ENCODE data around the gene ARL4C. TPM values are rescaled to one million over a fixed set of nuclear protein-coding genes. Genes with fewer than 3 reads are reported as not detected.

Gene ARL4C
- total and polyA plus RNA-seq, 8 donors, result 3.6 to 14.2 (median 9.9) TPM

DNA sequence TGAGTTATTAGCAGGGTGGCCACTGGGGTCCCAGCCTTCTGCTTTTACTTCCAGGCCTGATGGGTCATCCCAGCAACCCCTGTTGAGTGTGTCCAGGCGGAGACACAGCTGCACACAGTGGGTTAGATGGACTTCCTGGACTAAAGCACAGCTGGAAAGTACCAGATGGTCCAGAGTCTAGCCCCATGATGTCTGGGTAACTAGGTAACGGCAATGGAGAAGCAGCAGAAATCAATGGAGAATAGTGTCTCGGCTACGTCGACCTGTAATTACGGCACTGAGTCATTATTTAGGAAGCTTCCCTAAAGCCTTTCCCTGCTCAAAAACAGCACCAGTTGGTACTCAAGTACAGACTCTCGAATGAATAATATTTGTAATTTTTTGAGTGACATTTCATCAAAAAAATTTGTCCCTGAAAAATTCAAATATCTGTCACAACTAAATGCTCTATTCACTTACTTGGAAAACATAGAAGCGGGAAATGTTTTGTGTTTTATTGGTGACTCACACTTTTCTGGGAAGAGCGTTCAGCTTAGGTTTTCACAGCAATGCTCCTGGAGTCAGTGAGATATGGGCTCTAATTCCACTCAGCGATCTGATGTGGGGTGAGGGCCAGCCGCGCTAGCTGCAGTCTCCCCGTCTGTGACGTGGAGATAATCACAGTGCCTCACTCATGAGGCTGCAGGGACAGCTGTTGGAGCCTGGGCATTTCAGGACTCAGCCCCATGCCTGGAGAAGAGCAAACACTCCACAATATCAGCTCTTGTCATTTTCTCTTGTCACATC is 16.2 kb upstream of the ARL4C start:
- intact Hi-C loops (cut with DNase I; ENCODE audit: low total_unique reads), result no loop called here
- no peaks in the 10 kb centered on the region for H3K9me3 ChIP-seq
- WGBS, 5 donors, result 71 to 82% (median 80%) methylated on average over 14 of the region's 14 CpGs
- TF ChIP-seq POLR2A (IDR thresholded peaks at IDR 0.05) (no peak), POLR2AphosphoS5 (IDR thresholded peaks at IDR 0.05) (no peak), CTCF (IDR thresholded peaks at IDR 0.05) (no peak), EP300 (IDR thresholded peaks at IDR 0.05) (no peak)
- no peaks in the 10 kb centered on the region for H3K4me1 ChIP-seq
- DNase-seq, result no peak
- H3K36me3 ChIP-seq, result no peaks in the 10 kb centered on the region
- peaks cover 0 to 28% (median 0%) of the 10 kb centered on the region in 3 donors for H3K27me3 ChIP-seq
- H3K27ac ChIP-seq, result no peak overlapping the region
- no peak overlapping the region for H3K4me3 ChIP-seq

- WGBS, 5 donors, result 54 to 70% (median 64%) methylated on average over 3 of the region's 3 CpGs
- no peak overlapping the region for H3K4me3 ChIP-seq
- TF ChIP-seq POLR2A (IDR thresholded peaks at IDR 0.05), result no peak
- TF ChIP-seq EP300 (IDR thresholded peaks at IDR 0.05), result no peak
- TF ChIP-seq POLR2AphosphoS5 (IDR thresholded peaks at IDR 0.05), result no peak
- TF ChIP-seq CTCF (IDR thresholded peaks at IDR 0.05), result no peak
- no peaks in the 10 kb centered on the region for H3K9me3 ChIP-seq
- DNase-seq, result no peak
- H3K36me3 ChIP-seq, result no peaks in the 10 kb centered on the region
- no peak overlapping the region for H3K27ac ChIP-seq
- intact Hi-C loops (cut with DNase I; ENCODE audit: low total_unique reads), result loop anchor here (10.0 kb wide), 2 partner anchors 218 to 368 kb away; no protein-coding TSS in a partner anchor
- H3K27me3 ChIP-seq, result peaks cover 0 to 5% (median 0%) of the 10 kb centered on the region in 3 donors
- H3K4me1 ChIP-seq, result peaks cover 0 to 2% (median 0%) of the 10 kb centered on the region in 4 donors
These were observed 6.0 kb upstream of the ARL4C start for GRCh38 chr2:234502919-234503285.

DNA sequence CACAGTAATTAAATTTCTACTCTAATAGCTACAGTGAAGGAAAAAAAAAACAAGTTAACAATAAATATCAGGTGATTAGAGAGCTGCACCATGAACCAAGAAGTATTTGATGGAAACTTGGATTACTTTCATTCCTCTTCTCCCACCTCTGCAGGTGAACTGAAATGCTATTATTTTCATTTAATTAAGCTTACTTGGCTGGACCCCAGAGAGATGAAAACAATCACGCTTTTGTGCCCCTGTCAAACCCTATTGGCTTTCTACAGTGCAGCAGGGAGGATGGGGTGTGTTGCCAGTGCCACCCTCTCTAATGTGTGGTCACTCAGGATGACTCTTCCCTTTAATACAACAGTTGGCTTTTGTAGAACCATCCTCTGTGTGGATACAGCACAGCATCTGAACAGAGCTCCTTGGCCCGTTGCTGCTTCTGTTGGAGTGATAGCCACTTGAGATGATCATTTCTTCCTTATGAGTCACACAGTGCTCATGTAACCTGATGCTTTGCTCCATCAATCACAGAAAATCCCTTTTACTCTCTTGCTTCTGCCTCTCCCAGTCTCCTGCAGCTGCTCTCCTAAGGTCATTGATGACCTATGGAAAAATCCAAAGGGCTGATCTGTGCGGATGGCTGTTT is 5.5 kb upstream of the ARL4C start:
- intact Hi-C loops (cut with DNase I; ENCODE audit: low total_unique reads), result loop anchor here (10.0 kb wide), 2 partner anchors 218 to 368 kb away; no protein-coding TSS in a partner anchor
- H3K4me1 ChIP-seq, result peaks cover 0 to 7% (median 4%) of the 10 kb centered on the region in 4 donors
- peaks cover 0 to 5% (median 0%) of the 10 kb centered on the region in 3 donors for H3K27me3 ChIP-seq
- H3K4me3 ChIP-seq, result no peak overlapping the region
- no peak for DNase-seq
- no peaks in the 10 kb centered on the region for H3K9me3 ChIP-seq
- 42 to 50% (median 47%) methylated on average over 3 of the region's 3 CpGs for WGBS, 5 donors
- H3K36me3 ChIP-seq, result no peaks in the 10 kb centered on the region
- TF ChIP-seq EP300 (IDR thresholded peaks at IDR 0.05), result no peak
- TF ChIP-seq POLR2A (IDR thresholded peaks at IDR 0.05), result no peak
- no peak for TF ChIP-seq CTCF (IDR thresholded peaks at IDR 0.05)
- no peak overlapping the region for H3K27ac ChIP-seq

- Histone ChIP-seq H3K9me3 (no peaks in the 10 kb centered on the region), H3K4me1 (peaks cover 8 to 18% (median 16%) of the 10 kb centered on the region in 4 donors), H3K36me3 (no peaks in the 10 kb centered on the region), H3K27ac (no peak overlapping the region), H3K27me3 (peaks cover 0 to 9% (median 6%) of the 10 kb centered on the region in 3 donors), H3K4me3 (no peak overlapping the region)
- intact Hi-C loops (cut with DNase I; ENCODE audit: low total_unique reads), result loop anchor here (10.0 kb wide), 2 partner anchors 216 to 366 kb away; no protein-coding TSS in a partner anchor
- DNase-seq, result peak; percentile 60 to 81
- no peak for TF ChIP-seq EP300 (IDR thresholded peaks at IDR 0.05)
- peak in 5 of 7 experiments; percentile 18 to 52 (median 36) for TF ChIP-seq CTCF (IDR thresholded peaks at IDR 0.05)
- TF ChIP-seq POLR2AphosphoS5 (IDR thresholded peaks at IDR 0.05), result no peak
- TF ChIP-seq POLR2A (IDR thresholded peaks at IDR 0.05), result no peak
- 19 to 43% (median 32%) methylated on average over 9 of the region's 9 CpGs for WGBS, 5 donors
These were observed 3.6 kb upstream of the ARL4C start for GRCh38 chr2:234500394-234501006.

All from stomach (tissue), 9 donors.